GM18870 (cell line): ENCODE results near the gene SIL1.

Source experiments
- ATAC-seq: cut with Tn5 transposase; IDR thresholded peaks from one replicate; pipeline ENCODE4 v1.9.1; 2021; ENCODE audit warnings: moderate library complexity; ENCODE audit not compliant: unreplicated experiment

The SIL1 gene

GRCh38 chr5:138985683-138986082, 212.5 kb downstream of the SIL1 start:
- no peak for ATAC-seq

DNA sequence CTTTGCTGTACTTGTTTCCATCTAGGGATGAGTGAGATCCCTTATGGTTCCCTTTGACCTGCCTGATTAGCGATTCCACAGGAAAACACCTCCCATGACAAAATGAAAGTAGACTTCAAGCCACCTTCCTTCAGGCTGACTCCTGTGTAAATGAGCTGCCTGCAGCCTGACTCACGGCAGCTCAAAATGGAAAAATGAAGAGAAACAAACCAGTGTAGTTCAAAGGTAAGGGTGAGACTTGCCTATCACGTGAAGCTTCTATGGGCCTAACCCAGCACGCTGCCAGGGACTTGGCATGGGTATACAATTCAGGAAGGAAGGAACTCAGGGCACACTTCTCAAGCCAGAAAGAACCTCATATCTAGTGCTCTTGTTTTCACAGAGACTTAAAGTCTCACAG, 212.9 kb downstream of the SIL1 start:
- no peak for ATAC-seq

GRCh38 chr5:138983984-138984383, 214.2 kb downstream of the SIL1 start:
- no peak for ATAC-seq

DNA sequence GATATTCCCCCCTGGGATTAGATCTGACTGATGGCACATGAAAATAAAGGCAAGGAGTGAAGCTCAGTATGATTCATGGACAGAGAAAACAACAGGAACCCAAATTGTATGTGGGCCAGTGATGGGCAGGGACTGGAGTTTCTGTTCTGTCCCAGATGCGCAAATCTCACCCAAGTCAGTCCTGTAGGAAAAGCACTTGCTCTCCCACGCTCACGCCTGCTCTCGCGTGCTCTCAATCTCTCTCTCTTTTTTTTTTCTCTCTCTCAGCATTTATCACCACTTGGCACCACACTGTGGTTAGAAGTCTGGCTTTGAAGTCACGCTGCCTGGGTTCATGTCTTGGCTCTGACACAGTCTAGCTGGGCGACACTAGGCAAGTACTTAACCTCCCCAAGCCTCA, 216.6 kb downstream of the SIL1 start:
- ATAC-seq, result no peak

GRCh38 chr5:138981131-138981530, 217.0 kb downstream of the SIL1 start:
- ATAC-seq, result no peak

- ATAC-seq, result no peak
These were observed 217.7 kb downstream of the SIL1 start for GRCh38 chr5:138980441-138980840.

GRCh38 chr5:138979684-138980280, 218.4 kb downstream of the SIL1 start:
- ATAC-seq, result no peak

GRCh38 chr5:138978581-138978980, 219.6 kb downstream of the SIL1 start:
- no peak for ATAC-seq

DNA sequence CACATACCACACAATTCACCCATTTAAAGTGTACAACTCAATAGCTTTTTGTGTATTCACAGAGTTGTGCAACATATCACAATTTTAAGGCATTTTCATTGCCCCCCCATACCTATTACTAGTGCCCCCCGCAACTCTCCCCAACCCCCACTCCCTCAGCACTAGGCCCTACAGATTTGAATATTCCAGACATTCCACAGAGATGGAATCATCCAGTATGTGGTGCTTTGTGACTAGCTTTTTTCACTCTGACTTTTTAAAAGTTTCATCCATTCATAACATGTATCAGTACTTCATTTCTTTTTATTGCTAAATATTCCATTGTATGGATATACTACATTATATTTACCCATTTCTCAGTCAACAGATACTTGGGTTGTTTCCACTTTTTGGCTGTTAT, 220.1 kb downstream of the SIL1 start:
- no peak for ATAC-seq

DNA sequence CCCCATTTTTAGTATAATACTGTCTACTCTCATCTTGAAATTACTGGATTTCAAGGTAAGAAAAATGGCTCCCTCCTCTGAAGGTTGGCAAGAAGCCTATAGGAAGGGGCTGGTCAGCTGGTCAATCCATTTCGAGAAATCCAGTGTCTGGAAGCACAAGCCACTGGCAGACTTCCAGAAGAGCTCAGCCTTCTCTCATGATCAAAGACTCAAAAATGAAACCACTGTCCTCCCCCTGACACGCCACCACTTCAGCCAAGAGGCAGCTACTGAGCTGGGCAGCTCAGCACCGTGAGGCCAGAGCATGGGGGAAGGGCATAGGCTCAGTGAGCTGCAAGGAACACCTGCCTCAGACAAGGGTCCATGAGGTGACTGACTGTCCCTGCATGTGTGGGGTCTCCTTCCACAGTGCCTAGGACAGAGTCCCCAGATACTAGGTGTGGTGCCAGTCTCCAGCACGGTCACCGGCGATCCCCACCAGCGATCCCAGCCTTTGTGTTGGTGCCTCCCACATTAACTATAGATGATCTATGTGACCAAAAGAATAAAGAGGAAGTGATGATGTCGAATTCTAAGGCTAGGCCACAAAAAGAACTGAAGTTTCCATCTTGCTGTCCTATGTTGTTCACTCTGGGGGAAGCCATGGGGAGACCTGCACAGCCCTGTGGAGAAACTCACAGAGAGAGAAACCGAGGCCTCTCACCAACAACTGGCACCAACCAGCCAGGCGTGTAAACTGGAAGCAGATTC, 222.9 kb downstream of the SIL1 start:
- ATAC-seq, result no peak

DNA sequence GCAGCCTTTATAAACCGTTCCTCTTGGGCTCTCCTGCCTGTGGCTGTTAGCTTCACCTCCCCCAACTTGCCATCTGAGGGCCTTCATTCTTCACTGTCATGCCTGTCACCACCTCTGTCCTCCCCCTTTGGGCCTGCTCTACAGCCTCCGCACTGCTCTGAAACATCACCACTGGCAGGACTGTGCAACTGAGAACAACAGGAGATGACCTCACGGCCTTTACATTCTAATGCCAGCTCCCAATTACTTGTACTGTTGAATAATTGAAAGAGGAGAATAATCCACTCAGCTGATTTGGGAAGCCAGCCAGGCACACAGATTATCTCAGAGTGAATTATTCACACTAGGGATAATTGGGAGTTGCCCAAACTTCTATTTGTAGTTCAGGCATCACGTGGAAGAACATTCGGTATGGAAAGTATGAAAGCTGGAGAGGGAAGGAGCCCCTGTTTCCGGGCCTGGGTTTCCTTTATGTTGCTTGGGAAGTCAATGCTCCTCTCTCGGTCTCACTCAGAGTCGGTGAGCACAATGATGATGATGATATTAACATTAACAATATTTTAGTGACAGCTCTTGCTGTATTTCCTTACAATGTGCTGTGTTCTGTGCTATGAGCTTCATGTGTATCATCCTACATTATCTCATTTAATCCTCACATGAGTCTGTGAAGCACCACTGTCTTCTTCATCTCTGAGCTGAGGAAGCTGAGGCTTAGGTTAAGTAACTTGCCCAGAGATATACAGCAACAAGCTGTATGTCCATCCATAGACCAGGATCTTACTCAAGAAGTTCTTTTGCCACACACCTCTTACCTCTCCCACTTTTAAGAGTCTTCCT, 223.7 kb downstream of the SIL1 start:
- ATAC-seq, result no peak

GRCh38 chr5:138972836-138973235, 225.3 kb downstream of the SIL1 start:
- ATAC-seq, result no peak

DNA sequence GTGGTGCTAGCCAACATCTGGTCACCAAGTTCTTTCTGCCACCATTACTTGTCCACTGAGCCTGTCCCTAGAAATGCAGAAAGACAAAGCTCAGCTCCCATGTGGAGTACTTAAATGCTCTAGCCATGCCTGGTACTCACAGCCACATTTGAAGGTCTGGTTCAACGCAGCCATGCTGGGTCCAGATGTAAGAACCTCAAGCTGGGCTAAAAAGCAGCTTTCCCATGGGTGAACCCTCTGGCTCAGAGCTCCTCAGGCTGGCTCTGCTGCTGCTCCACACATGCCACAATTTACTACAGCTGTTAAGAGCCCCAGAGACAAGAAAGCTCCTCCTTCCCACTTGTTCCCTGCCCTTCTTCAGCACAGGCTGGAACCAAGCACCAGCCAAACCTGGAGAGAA, 225.9 kb downstream of the SIL1 start:
- ATAC-seq, result no peak

- no peak for ATAC-seq
These were observed 228.7 kb downstream of the SIL1 start for GRCh38 chr5:138969323-138970002.

GRCh38 chr5:138968601-138969000, 229.6 kb downstream of the SIL1 start:
- no peak for ATAC-seq

GRCh38 chr5:138967791-138968448, 230.2 kb downstream of the SIL1 start:
- ATAC-seq, result no peak

- no peak for ATAC-seq
These were observed 231.8 kb downstream of the SIL1 start for GRCh38 chr5:138966236-138966985.

- ATAC-seq, result no peak
These were observed 232.5 kb downstream of the SIL1 start for GRCh38 chr5:138965626-138966025.

DNA sequence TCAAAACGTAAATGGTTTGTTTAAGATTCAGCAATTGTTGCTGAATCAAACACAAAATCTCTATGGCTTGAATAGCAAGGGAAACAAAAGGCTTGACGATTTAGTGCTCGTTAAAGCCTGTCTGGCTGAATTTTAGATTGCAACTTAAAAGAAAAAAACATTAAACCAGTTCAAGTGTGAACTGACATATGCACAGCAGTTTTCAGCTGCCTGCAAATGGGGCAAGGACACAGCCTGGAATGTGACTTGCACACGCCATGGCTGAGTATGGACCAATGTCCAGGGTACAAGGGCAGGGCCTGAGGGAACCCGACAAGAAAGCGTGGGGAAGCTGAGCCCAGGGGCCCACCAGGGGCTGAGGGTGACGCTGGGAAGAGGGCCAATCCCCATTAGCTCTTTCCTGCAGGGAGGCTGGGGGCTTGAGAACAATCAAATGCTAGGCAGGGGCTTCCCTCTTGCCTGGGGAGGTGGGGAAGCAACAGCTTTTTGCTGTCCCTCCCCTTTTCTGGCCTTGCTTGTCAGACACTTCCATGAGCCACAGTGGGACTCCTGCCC, 233.4 kb downstream of the SIL1 start:
- ATAC-seq, result no peak
